HepG2 (cell line): ENCODE results near the gene RBSN. TPM values are rescaled to one million over a fixed set of nuclear protein-coding genes. Genes with fewer than 3 reads are reported as not detected.

Source experiments
- ATAC-seq: fragments of 200-7000 bp; cut with Tn5 transposase; 3 replicates; pipeline ENCODE4 v1.9.1; 2020; ENCODE audit warnings: mild to moderate bottlenecking, moderate library complexity
- BruUV-seq: library from RNA; stranded (reverse); fragments of 400-500 nt; replicated peaks from 2 replicates; lab custom pipeline; 2021; lab: Mats Ljungman, UMichigan
- CTCF ChIA-PET: fragments of 300-600 bp; formaldehyde crosslinking; extraction: SDS; loops from one replicate; lab custom pipeline; 2021; ENCODE audit warnings: low total read pairs, inconsistent platforms, low intra/inter-chr PET ratio; lab: Yijun Ruan, JAX
- POLR2A ChIA-PET: fragments of 350-600 bp; sonication (Branson Sonifier 250); formaldehyde crosslinking; loops from one replicate; lab custom pipeline; 2020; ENCODE audit warnings: antibody characterized with exemption, inconsistent platforms; lab: Yijun Ruan, JAX
- DNase-seq: peaks from one replicate; pipeline ENCODE4 v3.0.0-alpha.2; 2015; ENCODE audit warnings: low spot score
- FAIRE-seq: peaks from 3 replicates; lab custom pipeline; 2011; peaks lifted over from hg19 to GRCh38; lab: Jason Lieb, UNC
- H2AFZ ChIP-seq: one replicate; pipeline ENCODE4 v1.6.1; 2011; ENCODE audit warnings: low read length, inconsistent platforms
- H3K27ac ChIP-seq: fragments of 300-600 bp; 3 replicates; pipeline ENCODE4 v1.8.0; 2011; ENCODE audit warnings: mixed run types, mild to moderate bottlenecking, mixed read lengths, low read length, inconsistent platforms; ENCODE audit not compliant: insufficient read depth; ENCODE audit errors: extremely low read length
- H3K27me3 ChIP-seq, 2 experiments: fragments of 200-600 bp in 1 of 2; 2 replicates in 1 of 2; 3 replicates in 1 of 2; pipeline versions ENCODE4 v1.6.0 to v1.8.0; 2011; ENCODE audit warnings: low read length in 2 of 2, mild to moderate bottlenecking in 2 of 2, moderate library complexity in 2 of 2, inconsistent platforms in 1 of 2; ENCODE audit not compliant: insufficient read depth in 2 of 2, control insufficient read depth in 1 of 2
- H3K36me3 ChIP-seq, 2 experiments: fragments of 200-600 bp in 1 of 2; replicated peaks in 1 of 2; 2 replicates in 1 of 2; 3 replicates in 1 of 2; pipeline versions ENCODE4 v1.5.1 to v1.8.0; 2011; ENCODE audit warnings: low read length in 2 of 2, inconsistent platforms in 1 of 2; ENCODE audit not compliant: insufficient read depth in 2 of 2, control insufficient read depth in 1 of 2
- H3K4me1 ChIP-seq: 2 replicates; pipeline ENCODE4 v1.5.1; 2012; ENCODE audit warnings: low read length, inconsistent platforms; ENCODE audit not compliant: insufficient read depth
- H3K4me2 ChIP-seq: 2 replicates; pipeline ENCODE4 v1.6.0; 2011; ENCODE audit warnings: low read depth, low read length, inconsistent platforms
- H3K4me3 ChIP-seq, 3 experiments: fragments of 200-600 bp in 1 of 3; sonication (generic), shearing (Covaris generic) in 1 of 3; replicated peaks in 1 of 3; 2 replicates each; pipeline ENCODE4 v1.5.1; 2011 to 2016; ENCODE audit warnings: low read length in 3 of 3, inconsistent platforms in 2 of 3, low read depth in 2 of 3, mild to moderate bottlenecking in 2 of 3, control low read depth in 1 of 3, mixed read lengths in 1 of 3; ENCODE audit not compliant: insufficient read depth in 1 of 3
- H3K79me2 ChIP-seq: one replicate; pipeline ENCODE4 v1.6.1; 2011; ENCODE audit warnings: low read length, inconsistent platforms; ENCODE audit not compliant: insufficient read depth
- H3K9ac ChIP-seq: 2 replicates; pipeline ENCODE4 v1.6.0; 2011; ENCODE audit warnings: mild to moderate bottlenecking, low read depth, low read length, inconsistent platforms; ENCODE audit not compliant: insufficient read depth
- H3K9me3 ChIP-seq: 2 replicates; pipeline ENCODE4 v1.5.1; 2012; ENCODE audit warnings: mild to moderate bottlenecking, low read length
- H4K20me1 ChIP-seq: 2 replicates; pipeline ENCODE4 v1.6.0; 2011; ENCODE audit warnings: inconsistent platforms, mild to moderate bottlenecking, low read length, moderate library complexity; ENCODE audit not compliant: insufficient read depth
- JUNB ChIP-seq: sonication (generic); formaldehyde crosslinking; IDR thresholded peaks from 2 replicates; pipeline ENCODE4 v1.8.0; 2022; ENCODE audit warnings: missing genetic modification reagents, mild to moderate bottlenecking, borderline replicate concordance
- ZFP41 ChIP-seq: sonication (generic); formaldehyde crosslinking; IDR thresholded peaks from 2 replicates; pipeline ENCODE4 v1.4.0; 2020; ENCODE audit warnings: mild to moderate bottlenecking, missing genetic modification reagents, borderline replicate concordance
- ZFP90 ChIP-seq: sonication (generic); formaldehyde crosslinking; IDR thresholded peaks from 2 replicates; pipeline ENCODE4 v1.8.0; 2022; ENCODE audit warnings: missing genetic modification reagents, mild to moderate bottlenecking, inconsistent platforms, borderline replicate concordance
- ZNF775 ChIP-seq: sonication (generic); formaldehyde crosslinking; IDR thresholded peaks from 2 replicates; pipeline ENCODE4 v1.4.0; 2020; ENCODE audit warnings: missing genetic modification reagents, mild to moderate bottlenecking, moderate library complexity, borderline replicate concordance
- ZSCAN12 ChIP-seq: sonication (generic); formaldehyde crosslinking; IDR thresholded peaks from 2 replicates; pipeline ENCODE4 v1.9.0; 2021; ENCODE audit warnings: mild to moderate bottlenecking, missing genetic modification reagents
- WGBS: methylation state at CpG from one replicate; pipeline ENCODE4 v1.1.6; 2017; ENCODE audit warnings: low lambda C conversion rate; 5-methylcytosine and 5-hydroxymethylcytosine counted together
- in situ Hi-C: cut with HindIII; loops from 2 replicates; pipeline ENCODE4 v1.10.0; 2017; ENCODE audit warnings: low pct_unique_long_range_greater_than_20kb; ENCODE audit not compliant: extremely low pct_ligation_motif_present
- intact Hi-C: fragments of 100-400 bp; cut with micrococcal nuclease; formaldehyde crosslinking; loops from one replicate; pipeline ENCODE4 v1.10.0; 2022; ENCODE audit not compliant: unreplicated experiment
- polyA plus RNA-seq, 8 experiments: library from polyadenylated mRNA; depleted of rRNA in 3 of 8; stranded (reverse) in 7 of 8; unstranded in 1 of 8; fragments of >200 nt; fragmentation: Illumina TruSeq in 4 of 8; extraction: Trizol in 4 of 8; gene quantifications; 2 replicates each; pipeline versions ENCODE4 v1.2.1 to v1.2.3, GENCODE V29; 2011 to 2016; ENCODE audit warnings: low read depth in 4 of 8, missing spikeins in 1 of 8, mixed read lengths in 1 of 8; ENCODE audit not compliant: insufficient read depth in 1 of 8
- total RNA-seq, 5 experiments: library from RNA; depleted of rRNA; stranded (reverse); fragments of >200 nt; fragmentation: Illumina TruSeq; extraction: Trizol; gene quantifications; 2 replicates each; pipeline ENCODE4 v1.2.3, GENCODE V29; 2016; ENCODE audit warnings: low read depth in 1 of 5
- TF ChIP-seq, protein P1 (sequence below): sonication (generic); formaldehyde crosslinking; IDR thresholded peaks from 2 replicates; pipeline ENCODE4 v1.5.0; 2020; ENCODE audit warnings: missing genetic modification reagents, mild to moderate bottlenecking, borderline replicate concordance
- TF ChIP-seq, protein P2 (sequence below): sonication (generic); formaldehyde crosslinking; IDR thresholded peaks from 2 replicates; pipeline ENCODE4 v1.5.1; 2020; ENCODE audit warnings: missing genetic modification reagents, mild to moderate bottlenecking, borderline replicate concordance
- TF ChIP-seq, protein P3 (sequence below): sonication (generic); formaldehyde crosslinking; IDR thresholded peaks from 2 replicates; pipeline ENCODE4 v1.5.0; 2020; ENCODE audit warnings: mild to moderate bottlenecking, low read depth, missing genetic modification reagents, borderline replicate concordance
- TF ChIP-seq, protein P4 (sequence below): sonication (generic); formaldehyde crosslinking; IDR thresholded peaks from 2 replicates; pipeline ENCODE4 v1.9.0; 2021; ENCODE audit warnings: missing genetic modification reagents, mild to moderate bottlenecking, borderline replicate concordance
- TF ChIP-seq, protein P5 (sequence below): sonication (generic); formaldehyde crosslinking; IDR thresholded peaks from 2 replicates; pipeline ENCODE4 v1.5.0; 2020; ENCODE audit warnings: missing genetic modification reagents

RBSN gene
- total and polyA plus RNA-seq, 2 of the 13 experiments (the other 11 are each of a cell fraction or from before 2014, with no cell fraction given): 7.9 to 11.8 TPM

DNA sequence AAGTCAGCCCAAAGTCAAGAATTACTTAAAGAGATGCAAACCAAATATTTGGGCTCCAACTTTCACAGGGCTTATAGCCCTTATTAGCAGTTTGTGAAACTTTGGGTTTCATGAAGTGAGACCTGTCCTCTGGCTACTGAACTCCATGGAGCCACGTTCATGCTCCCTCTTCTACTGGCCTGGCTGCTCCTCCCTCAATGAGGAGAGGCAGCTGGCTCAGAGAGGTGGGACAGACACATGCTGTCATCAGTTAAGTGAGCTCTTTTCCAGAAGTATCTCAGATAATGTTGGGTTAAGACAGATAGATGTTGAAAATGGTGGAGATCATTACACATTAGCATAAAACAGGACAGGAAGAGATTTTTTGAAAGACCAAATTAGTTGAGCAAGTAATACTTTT is 53.3 kb downstream of the RBSN start:
- Histone ChIP-seq H3K79me2 (peaks cover under 1% of the 10 kb centered on the region), H3K36me3 (peaks cover 44 to 95% of the 10 kb centered on the region in 2 experiments), H3K4me1 (peaks cover 9% of the 10 kb centered on the region; the same call in 1 of the 2 replicates), H2AFZ (no peak overlapping the region), H4K20me1 (no peaks in the 10 kb centered on the region), H3K9me3 (no peaks in the 10 kb centered on the region), H3K27ac (no peak overlapping the region), H3K4me2 (no peak overlapping the region), H3K4me3 (no peak overlapping the region), H3K9ac (no peak overlapping the region), H3K27me3 (no peaks in the 10 kb centered on the region; a peak in 1 of 5 replicates)
- no peak for FAIRE-seq
- TF ChIP-seq, protein P1, sequence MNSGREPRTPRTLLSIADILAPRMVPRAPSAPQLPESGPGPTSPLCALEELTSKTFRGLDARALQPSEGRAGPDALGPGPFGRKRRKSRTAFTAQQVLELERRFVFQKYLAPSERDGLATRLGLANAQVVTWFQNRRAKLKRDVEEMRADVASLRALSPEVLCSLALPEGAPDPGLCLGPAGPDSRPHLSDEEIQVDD (CRISPR knock-in tag): no peak
- TF ChIP-seq ZFP41 (CRISPR knock-in tag): no peak
- TF ChIP-seq, protein P2, sequence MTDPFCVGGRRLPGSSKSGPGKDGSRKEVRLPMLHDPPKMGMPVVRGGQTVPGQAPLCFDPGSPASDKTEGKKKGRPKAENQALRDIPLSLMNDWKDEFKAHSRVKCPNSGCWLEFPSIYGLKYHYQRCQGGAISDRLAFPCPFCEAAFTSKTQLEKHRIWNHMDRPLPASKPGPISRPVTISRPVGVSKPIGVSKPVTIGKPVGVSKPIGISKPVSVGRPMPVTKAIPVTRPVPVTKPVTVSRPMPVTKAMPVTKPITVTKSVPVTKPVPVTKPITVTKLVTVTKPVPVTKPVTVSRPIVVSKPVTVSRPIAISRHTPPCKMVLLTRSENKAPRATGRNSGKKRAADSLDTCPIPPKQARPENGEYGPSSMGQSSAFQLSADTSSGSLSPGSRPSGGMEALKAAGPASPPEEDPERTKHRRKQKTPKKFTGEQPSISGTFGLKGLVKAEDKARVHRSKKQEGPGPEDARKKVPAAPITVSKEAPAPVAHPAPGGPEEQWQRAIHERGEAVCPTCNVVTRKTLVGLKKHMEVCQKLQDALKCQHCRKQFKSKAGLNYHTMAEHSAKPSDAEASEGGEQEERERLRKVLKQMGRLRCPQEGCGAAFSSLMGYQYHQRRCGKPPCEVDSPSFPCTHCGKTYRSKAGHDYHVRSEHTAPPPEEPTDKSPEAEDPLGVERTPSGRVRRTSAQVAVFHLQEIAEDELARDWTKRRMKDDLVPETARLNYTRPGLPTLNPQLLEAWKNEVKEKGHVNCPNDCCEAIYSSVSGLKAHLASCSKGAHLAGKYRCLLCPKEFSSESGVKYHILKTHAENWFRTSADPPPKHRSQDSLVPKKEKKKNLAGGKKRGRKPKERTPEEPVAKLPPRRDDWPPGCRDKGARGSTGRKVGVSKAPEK (CRISPR knock-in tag): no peak
- TF ChIP-seq JUNB: no peak
- TF ChIP-seq, protein P3, sequence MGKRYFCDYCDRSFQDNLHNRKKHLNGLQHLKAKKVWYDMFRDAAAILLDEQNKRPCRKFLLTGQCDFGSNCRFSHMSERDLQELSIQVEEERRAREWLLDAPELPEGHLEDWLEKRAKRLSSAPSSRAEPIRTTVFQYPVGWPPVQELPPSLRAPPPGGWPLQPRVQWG (CRISPR knock-in tag): no peak
- TF ChIP-seq ZFP90 (CRISPR knock-in tag): no peak
- TF ChIP-seq, protein P4, sequence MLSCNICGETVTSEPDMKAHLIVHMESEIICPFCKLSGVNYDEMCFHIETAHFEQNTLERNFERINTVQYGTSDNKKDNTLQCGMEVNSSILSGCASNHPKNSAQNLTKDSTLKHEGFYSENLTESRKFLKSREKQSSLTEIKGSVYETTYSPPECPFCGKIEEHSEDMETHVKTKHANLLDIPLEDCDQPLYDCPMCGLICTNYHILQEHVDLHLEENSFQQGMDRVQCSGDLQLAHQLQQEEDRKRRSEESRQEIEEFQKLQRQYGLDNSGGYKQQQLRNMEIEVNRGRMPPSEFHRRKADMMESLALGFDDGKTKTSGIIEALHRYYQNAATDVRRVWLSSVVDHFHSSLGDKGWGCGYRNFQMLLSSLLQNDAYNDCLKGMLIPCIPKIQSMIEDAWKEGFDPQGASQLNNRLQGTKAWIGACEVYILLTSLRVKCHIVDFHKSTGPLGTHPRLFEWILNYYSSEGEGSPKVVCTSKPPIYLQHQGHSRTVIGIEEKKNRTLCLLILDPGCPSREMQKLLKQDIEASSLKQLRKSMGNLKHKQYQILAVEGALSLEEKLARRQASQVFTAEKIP: no peak
- TF ChIP-seq, protein P5, sequence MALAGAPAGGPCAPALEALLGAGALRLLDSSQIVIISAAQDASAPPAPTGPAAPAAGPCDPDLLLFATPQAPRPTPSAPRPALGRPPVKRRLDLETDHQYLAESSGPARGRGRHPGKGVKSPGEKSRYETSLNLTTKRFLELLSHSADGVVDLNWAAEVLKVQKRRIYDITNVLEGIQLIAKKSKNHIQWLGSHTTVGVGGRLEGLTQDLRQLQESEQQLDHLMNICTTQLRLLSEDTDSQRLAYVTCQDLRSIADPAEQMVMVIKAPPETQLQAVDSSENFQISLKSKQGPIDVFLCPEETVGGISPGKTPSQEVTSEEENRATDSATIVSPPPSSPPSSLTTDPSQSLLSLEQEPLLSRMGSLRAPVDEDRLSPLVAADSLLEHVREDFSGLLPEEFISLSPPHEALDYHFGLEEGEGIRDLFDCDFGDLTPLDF (CRISPR knock-in tag): no peak
- no peak for TF ChIP-seq ZSCAN12 (CRISPR knock-in tag)
- TF ChIP-seq ZNF775 (CRISPR knock-in tag): no peak
- no peak for ATAC-seq
- in situ Hi-C loops: loop anchor here (10.0 kb wide), 1 partner anchor 121 kb away; no protein-coding TSS in a partner anchor
- ChIA-PET CTCF (no interaction called here), POLR2A (no interaction called here)
- intact Hi-C loops: no loop called here
- no TSS peak for BruUV-seq
- DNase-seq: no peak
- 100% methylated on average over 1 of the region's 1 CpG for WGBS
